Activated CD8-positive, alpha-beta memory T cell treated with anti-CD3 and anti-CD28 coated beads, Interleukin-2, amount 50 U/mL, for 1 hour (primary cell): ENCODE measurements around the gene RIPOR3.
"Not testable (repeated sequence)": the region's sequence is repeated elsewhere in the genome, so short reads cannot be mapped to it uniquely, and the experiment has no call there.

Experiments used
- DNase-seq: peaks from one replicate; pipeline ENCODE4 v3.0.0-alpha.2; 2020; ENCODE audit errors: extremely low read depth

Gene RIPOR3

DNA sequence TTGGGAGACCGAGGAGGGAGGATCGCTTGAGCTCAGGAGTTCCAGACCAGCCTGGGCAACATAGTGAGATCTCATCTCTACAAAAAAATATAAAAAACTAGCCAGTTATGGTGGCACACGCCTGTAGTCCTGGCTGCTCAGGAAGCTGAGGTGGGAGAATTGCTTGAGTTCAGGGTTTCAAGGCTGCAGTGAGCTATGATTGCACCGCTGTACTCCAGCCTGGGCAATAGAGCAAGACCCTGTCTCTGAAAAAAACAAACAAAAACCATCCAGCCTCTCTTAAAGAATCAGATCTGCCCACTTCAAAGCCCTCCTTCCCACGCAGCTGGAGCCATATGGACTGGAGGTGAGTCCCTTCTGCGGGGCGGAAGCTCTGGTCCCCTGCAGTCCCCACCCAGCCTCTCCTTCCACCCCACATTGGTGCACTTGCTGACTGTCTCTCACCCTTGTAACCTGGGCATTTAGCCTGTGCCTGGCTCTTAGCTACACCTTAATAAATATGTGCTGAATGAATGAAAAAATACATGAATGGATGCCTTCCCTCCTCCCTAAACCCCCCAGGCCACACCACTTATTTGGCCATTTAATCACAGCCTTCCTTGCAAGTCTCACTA is 32.9 kb upstream of the RIPOR3 start:
- DNase-seq: no peak

GRCh38 chr20:50723672-50724071 is 32.3 kb upstream of the RIPOR3 start:
- DNase-seq: no peak

DNA sequence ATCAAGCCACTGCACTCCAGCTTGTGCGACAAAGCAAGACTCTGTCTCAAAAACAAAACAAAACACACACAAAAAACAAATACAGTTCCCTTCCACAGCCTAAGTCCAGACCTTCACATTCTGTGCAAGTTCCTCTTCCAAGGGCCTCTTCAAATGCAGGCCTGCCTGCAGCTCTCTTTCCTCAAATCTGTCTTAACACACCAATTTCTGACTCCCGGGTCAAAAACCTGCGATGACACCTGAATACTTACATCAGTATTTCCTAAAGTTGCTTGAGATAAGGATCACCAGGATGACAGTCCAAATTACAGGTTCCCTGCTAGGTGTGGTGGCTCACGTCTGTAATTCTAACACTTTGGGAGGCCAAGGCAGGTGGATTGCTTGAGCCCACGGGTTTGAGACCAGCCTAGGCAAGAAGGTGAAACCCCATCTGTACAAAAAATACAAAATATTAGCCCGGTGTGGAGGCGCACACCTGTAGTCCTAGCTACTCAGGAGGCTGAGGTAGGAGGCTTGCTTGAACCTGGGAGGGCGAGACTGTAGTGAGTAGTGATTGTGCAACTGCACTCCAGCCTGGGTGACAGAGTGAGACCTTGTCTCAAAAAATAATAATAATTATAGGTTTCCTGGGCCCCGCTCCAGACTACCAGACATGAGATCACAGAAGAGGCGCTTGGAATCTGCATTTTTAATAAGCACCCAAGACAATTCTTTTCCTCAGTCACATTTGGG is 31.2 kb upstream of the RIPOR3 start:
- no peak for DNase-seq

DNA sequence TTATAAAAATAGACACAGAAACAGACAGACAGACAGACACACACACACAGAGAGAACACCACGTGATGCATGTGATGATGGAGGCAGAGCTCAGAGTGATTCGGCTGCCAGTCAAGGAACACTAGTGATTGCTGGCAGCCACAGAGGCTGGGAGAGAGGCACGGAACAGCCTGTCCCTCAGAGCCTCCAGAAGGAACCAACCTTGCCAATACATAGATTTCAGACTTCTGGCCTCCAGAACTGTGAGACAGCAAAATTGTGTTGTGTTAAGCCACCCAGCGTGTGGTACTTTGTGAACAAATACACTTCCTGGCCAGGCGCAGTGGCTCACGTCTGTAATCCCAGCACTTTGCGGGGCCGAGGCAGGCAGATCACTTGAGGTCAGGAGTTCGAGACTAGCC is 30.5 kb upstream of the RIPOR3 start:
- DNase-seq: no peak

DNA sequence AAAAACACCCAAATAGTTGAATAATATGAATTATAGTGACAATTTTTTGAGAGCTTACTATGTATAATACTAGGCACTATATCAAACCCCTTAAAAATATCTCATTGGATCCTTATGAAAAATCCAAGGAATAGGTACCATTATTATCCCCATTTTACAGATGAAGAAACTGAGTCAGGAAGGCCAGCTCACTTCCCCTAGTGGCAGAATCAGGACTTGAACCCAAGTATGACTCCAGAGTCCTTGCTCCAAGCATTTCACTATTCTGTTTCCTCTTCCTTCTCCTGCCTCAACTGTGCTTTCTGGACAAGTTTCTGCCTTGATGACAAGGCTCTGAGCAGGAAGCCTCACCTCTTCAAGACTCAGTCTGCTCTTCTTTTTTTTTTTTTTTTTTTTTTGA is 29.2 kb upstream of the RIPOR3 start:
- DNase-seq: no peak

- DNase-seq: no peak
Measured at GRCh38 chr20:50720026-50720425, 28.7 kb upstream of the RIPOR3 start.

DNA sequence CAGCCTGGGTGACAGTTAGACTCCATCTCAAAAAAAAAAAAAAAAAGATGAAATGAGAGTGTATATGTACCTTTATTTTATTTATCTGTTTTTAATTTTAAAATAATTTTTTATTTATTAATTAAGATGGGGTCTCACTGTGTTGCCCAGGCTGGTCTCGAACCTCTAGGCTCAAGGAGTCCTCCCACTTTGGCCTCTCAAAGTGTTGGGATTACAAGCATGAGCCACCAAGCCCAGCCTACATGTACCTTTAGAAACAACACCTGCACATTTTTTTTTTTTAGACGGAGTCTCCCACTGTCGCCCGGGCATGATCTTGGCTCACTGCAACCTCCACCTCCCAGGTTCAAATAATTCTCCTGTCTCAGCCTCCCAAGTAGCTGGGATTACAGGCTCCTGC is 28.0 kb upstream of the RIPOR3 start:
- no peak for DNase-seq

- DNase-seq: no peak
Measured at GRCh38 chr20:50717974-50718761, 26.8 kb upstream of the RIPOR3 start.

- DNase-seq: no peak
Measured at GRCh38 chr20:50717312-50717711, 26.0 kb upstream of the RIPOR3 start.

DNA sequence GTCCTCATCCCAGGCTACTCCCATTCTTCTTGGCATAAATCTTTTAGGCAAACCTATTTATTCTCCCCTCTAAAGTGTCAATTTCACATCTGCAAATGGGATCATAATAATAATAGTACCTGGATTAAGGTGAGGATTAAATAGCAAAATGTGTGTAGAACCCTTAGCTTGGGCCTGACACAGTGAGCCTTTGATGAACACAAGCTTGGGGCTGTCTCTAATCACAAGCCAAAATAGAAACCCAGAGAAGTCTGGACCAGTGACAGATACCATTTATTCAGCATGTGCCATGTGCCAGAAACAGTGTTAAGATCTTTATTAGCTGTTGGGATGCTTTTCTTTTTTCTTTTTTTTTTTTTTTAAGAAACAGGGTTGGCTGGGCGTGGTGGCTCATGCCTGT is 25.2 kb upstream of the RIPOR3 start:
- DNase-seq: no peak

DNA sequence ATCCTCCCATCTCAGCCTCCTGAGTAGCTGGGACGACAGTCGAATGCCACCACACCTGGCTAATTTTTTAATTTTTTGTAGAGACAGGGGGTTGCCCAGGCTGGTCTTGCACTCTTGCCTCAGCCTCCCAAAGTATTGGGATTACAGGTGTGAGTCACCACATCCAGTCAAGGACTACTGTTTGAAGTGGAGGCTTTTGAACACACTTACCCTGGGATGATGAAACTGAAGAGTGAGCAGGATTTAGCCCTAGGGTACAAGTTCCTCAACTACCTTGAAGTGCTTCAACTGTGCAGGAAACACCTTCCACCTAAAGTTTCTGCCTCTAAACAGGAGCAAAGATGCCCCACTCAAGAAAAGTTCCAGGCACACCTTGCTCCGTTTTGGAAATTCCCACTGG is 24.4 kb upstream of the RIPOR3 start:
- DNase-seq: no peak

GRCh38 chr20:50714426-50714825 is 23.1 kb upstream of the RIPOR3 start:
- not testable (repeated sequence) for DNase-seq

DNA sequence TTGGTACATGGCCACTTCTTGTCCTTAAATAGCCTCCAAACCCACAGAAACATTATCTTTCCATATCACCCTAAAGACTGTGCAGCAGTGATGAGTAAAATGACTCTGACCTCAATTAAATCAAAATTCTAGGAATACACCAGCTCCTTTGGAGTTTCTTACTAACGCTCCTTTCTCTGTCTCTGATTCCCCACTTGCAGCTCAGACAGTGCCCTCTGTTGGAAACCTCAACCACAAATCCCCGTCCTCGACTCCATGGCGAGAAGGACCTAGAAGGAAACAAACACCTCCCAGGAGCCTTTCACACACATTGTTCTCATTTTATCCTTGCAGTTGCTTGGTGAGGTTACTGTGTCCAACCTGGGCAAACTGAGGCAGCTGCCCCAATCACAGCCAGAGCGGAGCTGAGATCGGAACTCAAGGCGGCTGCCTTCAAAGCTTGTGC is 22.3 kb upstream of the RIPOR3 start:
- no peak for DNase-seq

DNA sequence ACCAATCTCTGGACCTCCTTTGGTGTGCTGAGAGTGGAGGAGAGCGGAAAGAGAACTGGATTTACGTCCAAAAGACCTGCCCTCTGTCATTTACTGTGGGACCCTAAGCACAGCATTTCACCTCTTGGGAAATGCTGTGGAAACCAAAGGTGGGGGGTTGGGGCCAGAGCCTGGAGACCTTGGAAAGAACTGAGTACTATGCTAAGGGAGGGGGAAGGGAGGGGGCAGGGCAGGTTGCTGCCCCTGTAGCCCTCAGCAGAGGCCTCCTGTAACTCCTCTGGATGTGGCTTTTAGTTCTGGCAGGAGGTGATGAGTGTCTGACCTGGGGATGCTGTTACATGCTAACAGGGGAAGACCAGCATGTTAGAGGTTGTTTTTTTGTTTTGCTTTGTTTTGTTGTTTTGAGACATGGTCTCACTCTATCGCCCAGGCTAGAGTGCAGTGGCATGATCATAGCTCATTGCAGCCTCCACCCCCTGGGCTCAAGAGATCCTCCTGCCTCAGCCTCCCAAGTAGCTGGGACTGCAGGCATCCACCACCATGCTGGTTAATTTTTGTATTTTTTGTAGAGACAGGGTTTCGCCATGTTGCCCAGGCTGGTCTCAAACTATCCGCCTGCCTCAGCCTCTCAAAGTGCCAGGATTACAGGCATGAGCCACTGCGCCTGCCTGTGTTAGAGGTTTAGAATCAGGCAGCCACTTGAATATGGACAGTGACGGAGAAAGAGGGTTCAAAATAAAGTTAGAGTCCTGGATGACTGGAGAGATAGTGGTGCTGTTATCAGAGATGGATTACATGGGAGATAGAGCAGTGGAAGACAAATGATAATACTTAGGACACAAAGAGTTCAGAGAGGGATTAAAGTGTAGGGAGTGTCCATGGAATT is 21.7 kb upstream of the RIPOR3 start:
- DNase-seq: no peak

- DNase-seq: no peak
Measured at GRCh38 chr20:50711113-50711825, 19.9 kb upstream of the RIPOR3 start.

DNA sequence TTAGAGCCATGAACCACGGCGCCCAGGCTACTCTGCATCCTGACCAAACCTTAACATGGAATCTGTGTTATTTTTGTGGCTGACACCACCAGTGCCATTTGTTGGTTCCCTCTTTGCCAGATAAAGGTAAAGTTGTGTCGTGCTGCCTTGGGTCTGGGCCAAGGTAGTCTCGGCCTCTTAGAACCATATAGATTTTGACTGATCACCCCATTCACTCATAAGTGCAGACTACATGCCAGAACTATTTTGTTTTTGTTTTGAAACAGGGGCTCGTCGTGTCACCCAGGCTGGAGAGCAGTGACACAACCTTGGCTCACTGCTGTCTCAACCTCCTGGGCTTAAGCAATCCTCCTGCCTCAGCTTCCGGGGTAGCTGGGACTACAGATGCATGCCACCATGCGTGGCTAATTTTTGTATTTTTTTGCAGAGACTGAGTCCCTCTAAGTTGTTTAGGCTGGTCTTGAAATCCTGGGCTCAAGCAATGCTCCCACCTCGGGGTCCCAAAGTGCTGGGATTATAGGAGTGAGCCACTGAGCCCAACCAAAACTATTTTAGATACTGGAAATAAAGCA is 19.2 kb upstream of the RIPOR3 start:
- DNase-seq: no peak

DNA sequence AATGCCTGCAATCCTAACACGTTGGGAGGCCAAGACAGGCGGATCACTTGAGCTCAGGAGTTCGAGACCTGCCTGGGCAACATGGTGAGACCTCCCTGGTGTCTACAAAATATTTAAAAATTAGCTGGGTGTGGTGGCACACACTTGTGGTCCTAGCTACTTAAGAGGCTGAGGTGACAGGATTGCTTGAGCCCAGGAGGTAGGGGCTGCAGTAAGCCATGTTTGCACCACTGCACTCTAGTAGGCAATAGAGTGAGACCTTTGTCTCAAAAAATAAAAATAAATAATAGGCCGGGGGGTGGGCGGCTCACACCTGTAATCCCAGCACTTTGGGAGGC is 18.3 kb upstream of the RIPOR3 start:
- no peak for DNase-seq

- DNase-seq: no peak
Measured at GRCh38 chr20:50708845-50709635, 17.7 kb upstream of the RIPOR3 start.

- no peak for DNase-seq
Measured at GRCh38 chr20:50704971-50705370, 13.6 kb upstream of the RIPOR3 start.

DNA sequence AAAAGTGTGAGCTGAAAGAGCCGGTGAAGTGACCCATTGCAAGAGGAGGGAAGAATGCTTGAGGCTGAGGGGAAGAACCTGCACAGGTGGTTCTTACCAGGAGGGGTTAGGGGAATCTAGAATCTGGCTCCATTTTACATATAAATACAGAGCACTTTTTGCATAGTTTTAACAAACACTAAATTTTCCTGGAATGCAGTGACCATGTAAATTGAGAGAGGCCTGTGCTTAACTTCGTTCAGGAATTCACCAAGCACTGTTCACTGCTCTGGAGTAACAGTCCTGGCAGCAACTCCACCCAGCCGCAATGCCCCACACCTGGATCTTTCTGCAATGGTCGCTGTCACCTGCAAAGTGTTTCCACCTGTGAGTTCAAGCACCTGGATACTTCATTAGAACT is 13.2 kb upstream of the RIPOR3 start:
- no peak for DNase-seq
